Measurements from ENCODE around the gene CYP2A7.
"Not testable (repeated sequence)": the region's sequence is repeated elsewhere in the genome, so short reads cannot be mapped to it uniquely, and the experiment has no call there.

Gene CYP2A7

DNA sequence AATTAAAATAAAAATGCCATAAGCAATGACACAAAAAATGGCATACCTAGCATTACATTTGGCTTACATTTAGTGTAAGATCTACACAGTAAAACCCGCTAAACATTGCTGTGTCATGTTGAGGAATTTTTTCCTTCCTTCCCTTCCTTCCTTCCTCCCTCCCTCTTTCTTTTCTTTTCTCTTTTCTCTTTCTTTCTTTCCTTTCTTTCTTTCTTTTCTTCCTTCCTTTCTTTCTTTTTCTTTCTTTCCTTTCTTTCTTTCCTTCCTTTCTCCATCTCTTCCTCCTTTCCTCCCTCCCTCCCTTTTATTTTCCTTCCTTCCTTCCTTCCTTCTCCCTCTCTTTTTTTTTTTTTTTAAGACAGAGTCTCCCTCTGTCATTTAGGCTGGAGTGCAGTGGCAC is 43.6 kb downstream of the CYP2A7 start:
- not testable (repeated sequence) for DNase-seq

DNA sequence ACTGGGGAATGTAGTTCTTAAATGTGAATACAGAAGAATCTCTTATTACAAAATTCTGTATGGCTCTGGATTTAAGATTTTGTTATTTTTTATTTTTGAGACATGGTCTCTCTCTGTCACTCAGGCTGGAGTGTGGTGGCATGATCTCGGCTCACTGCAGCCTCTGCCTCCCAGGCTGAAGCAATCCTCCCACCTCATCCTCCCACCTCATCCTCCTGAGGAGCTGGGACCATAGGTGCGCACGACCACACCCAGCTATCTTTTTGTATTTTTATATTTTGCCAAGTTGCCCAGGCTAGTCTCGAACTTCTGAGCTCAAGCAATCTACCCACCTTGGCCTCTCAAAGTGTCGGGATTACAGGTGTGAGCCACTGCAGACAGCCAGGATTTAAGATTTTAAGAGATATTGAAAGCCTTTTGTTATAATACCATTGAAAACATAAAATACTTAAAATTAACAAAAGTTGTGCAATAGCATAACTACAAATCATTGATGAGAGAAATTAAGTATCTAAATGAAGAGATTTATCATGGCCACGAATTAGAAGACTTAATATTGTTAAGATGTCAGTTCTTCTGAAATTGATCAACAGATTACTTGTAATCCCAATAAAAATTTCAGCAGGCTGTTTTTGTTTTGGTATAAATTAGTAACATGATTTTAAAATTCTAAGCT is 45.1 kb downstream of the CYP2A7 start:
- no peak for DNase-seq

DNA sequence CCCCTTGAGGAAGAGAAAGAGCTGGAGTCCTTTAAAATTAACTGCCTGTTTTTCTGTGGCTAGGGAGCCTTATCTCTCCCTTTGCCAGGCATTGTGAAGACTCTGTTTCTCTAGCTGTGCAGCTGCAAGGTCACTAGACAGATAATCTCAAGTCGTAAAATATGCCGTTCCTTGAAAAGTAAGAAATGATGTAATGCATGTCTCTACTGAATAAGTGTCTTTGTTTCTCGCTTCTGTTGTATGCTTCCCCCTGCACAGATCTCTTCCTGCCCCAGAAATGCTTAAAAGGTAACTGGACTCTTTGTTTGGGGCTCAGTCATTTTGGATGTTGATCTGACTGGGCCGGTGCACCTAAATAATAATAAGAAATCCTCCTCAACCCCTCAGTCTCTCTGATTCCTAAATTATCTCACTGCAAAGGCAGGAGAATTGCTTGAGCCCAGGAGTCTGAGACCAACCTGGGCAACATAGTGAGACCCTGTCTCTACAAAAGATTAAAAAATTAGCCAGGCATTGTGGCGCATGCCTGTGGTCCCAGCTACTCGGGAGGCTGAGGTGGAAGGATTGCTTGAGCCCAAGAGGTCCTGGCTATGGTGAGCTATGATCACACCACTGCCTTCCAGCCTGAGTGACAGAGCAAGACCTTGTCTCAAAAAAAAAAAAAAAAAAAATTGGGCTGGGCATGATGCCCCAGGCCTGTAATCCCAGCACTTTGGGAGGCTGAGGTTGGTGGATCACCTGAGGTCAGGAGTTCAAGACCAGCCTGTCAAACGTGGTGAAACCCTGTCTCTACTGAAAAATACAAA is 48.1 kb downstream of the CYP2A7 start:
- DNase-seq, result not testable (repeated sequence)

DNA sequence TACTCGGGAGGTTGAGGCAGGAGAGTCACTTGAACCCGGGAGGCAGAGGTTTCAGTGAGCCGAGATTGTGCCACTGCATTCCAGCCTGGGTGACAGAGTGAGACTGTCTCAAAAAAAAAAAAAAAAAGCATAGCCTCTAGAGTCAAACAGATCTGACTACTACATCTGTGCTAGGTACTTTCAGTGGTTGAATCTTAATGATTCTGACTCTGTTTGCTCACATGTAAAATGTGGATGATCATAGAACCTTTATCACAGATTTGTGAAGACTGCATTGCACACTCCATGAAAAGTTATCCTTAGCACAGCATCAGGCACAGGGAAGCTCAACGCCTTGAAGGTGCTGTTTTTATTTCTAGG is 49.6 kb downstream of the CYP2A7 start:
- DNase-seq, result not testable (repeated sequence)

DNA sequence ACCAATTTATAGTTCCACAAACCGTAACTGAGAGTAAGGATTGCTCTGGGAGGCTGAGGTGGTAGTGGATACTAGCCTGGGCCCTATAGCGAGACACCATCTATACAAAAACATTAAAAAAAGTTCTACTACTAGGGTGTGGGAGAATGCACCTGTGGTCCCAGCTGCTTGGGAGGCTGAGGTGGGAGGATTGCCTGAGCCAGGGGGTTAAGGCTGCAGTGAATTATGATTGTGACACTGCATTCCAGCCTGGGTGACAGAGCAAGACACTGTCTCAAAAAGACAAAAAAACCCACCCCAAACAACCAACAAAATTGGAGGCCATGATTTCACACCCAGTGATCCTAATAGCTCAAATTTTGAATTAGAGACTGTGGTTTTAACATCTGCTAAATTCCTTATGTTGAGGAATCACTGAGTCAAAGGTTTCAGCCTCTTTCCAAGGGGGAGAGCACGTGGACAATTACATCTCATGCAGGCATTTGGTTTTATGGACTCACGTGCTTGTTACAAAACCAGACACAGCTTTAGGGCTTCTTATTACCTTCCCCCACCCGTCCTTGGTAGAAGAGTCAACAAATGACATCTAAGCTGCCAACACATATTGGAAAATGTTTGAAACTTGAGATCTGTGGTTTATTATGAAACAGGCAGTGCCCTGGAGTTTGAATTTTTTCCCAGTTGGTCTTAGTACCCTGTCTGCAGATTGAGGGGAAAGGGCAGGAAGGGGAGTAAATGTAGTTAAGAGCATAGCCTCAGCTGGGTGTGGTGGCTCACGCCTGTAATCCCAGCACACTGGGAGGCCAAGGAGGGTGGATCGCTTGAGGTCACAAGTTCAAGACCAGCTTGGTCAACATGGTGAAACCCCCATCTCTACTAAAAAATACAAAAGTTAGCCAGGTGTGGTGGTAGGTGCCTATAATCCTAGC is 50.3 kb downstream of the CYP2A7 start:
- DNase-seq, result no peak

DNA sequence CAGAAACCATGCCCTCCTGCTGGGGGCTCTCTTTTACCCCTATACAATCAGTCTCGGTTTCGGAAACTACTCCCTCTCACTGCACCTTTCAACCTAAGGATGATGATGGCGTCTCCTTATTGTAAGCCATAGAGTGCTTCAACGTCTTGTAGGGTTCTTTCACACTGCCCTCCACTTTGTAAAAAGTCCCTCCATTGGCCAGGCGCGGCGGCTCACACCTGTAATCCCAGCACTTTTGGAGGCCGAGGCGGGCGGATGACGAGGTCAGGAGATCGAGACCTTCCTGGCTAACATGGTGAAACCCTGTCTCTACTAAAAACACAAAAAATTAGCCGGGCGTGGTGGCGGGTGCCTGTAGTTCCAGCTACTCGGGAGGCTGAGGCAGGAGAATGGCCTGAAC is 51.3 kb downstream of the CYP2A7 start:
- DNase-seq, result not testable (repeated sequence)

DNA sequence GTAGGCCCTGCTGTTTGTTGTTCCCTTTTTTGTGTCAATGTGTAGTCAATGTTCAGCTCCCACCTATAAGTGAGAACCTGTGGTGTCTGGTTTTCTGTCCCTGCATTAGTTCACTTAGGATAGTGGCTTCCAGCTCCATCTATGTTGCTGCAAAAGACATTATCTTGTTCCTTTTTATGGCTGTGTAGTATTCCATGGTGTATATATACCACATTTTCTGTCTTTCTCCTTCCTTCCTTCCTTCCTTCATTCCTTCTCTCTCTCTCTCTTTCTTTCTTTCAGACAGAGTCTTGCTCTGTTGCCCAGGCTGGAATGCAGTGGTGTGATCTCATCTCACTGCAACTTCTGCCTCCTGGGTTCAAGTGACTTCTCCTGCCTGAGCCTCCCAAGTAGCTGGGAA is 52.8 kb downstream of the CYP2A7 start:
- DNase-seq, result no peak

DNA sequence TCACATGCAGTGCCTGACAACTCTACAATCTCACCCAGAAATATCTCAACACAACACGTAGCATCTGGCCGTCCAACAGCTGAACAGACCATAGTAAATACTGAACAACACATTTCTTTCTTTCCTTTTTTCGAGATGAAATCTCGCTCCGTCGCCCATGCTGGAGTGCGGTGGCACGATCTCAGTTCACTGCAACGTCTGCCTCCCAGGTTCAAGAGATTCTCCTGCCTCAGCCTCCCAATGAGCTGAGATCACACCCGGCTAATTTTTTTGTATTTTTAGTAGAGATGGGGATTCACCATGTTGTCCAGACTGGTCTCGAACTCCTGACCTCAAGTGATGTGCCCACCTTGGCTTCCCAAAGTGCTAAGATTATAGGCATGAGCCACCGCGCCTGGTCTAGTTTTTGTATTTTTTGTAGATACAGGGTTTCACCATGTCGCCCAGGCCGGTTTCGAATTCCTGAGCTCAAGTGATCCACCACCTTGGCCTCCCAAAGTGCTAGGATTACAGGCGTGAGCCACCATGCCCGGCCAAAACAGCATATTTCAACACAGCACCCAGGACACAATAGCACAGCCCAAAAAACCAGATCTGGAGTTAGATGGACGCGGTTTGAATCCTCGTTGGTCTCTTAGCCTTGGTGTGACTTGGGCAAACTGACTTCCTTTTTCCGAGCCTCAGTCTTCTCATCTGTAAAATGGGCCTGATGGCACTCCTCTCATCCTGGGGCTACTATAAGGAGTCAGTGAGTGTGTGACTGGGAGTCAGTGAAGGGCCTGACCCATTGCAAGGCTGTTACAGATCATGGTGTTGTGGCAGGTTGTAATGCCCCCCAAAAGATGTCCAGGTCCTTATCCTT is 54.4 kb downstream of the CYP2A7 start:
- DNase-seq, result no peak

DNA sequence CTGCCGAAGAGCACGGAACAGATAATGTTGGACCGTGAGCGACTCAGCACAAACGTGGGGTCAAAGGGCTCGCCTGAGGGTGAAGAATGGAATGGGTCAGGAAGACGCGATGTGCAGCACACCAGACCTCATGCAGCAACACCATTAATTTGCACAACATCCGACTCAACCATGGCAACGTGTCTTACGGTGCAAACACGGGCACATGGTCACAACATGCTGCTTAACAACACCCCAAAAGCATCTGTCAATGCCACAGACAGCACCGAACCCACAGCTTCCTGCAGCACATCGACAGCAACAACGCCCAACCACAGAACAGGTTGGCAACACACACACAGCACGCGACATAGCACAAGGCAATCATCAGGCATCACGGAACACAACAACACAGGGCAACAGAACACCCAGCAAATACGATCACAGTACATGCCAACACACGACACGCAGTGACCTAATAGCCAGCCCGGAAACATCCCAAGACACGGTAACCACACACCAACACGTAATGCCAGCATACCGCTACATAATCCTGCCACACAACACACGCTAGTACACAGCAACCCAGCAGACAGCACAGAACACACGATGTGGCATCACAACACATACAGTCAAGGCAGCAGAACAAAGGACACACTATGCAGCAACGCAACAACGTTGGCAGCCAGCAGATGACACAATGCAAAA is 55.2 kb downstream of the CYP2A7 start:
- not testable (repeated sequence) for DNase-seq

DNA sequence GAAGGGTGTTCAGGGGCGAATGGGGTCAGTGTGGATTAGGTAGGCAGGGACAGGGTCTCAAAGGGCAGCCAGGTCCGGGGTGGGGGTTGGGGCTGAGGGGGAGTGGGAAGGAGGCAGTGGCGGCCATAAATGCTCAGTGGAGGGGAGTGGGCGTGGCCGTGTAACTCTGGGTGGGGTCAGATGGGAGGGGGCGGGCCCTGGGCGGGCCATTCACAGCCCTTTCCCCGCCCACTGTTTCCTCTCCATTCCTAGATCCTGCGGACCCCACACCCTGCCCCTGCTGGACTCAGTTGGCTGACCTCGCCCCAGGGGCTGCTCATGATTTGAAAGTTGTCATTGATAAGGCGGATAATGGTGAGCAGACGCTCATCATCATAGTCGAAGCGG is 55.7 kb downstream of the CYP2A7 start:
- DNase-seq, result not testable (repeated sequence)

DNA sequence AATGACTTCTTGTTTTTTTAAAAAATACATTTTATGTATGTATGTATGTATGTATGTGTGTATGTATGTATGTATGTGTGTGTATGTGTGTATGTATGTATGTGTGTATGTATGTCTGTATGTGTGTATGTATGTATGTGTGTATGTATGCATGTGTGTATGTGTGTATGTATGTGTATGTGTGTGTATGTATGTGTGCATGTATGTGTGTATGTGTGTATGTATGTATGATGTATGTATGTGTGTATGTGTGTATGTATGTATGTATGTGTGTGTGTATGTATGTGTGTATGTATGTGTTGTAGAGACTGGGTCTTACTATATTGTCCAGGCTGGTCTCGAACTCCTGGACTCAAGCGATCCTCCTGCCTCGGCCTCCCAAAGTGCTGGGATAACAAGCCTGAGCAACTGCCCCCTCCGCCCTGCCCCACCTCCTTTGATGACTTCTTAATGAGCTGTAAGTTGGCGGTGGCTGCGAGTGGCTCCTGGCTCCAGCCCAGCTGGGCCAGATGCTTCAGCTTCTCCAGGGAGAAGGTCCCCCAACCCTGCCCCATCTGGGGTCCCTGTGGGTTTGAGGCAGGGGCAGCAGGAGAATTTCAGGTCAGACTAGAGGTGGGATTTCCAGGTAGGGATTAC is 56.5 kb downstream of the CYP2A7 start:
- not testable (repeated sequence) for DNase-seq
